ENCODE results near the gene FAM228A.

FAM228A gene

DNA sequence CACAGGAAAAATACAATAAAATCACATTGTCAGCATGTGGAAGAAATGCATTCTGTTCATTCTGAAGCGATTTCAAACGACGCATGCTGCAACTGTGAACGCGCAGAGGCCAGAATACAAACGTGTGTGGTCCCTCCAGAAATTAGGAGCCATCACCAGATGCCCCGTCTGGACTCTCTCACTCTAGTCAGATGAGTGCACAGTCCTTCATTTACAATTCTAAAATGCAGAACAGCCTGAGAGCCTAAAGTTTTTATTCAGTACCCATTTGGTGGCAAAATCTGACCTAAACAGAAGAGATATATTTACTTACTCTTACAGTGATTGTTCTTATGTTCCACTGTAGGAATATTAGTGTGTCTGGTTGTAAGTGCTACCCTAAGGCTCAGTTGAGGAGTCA, 36.6 kb downstream of the FAM228A start:
- H3K27ac ChIP-seq: no peak overlapping the region
- H3K9ac ChIP-seq: no peak overlapping the region
- TF ChIP-seq, protein P1, sequence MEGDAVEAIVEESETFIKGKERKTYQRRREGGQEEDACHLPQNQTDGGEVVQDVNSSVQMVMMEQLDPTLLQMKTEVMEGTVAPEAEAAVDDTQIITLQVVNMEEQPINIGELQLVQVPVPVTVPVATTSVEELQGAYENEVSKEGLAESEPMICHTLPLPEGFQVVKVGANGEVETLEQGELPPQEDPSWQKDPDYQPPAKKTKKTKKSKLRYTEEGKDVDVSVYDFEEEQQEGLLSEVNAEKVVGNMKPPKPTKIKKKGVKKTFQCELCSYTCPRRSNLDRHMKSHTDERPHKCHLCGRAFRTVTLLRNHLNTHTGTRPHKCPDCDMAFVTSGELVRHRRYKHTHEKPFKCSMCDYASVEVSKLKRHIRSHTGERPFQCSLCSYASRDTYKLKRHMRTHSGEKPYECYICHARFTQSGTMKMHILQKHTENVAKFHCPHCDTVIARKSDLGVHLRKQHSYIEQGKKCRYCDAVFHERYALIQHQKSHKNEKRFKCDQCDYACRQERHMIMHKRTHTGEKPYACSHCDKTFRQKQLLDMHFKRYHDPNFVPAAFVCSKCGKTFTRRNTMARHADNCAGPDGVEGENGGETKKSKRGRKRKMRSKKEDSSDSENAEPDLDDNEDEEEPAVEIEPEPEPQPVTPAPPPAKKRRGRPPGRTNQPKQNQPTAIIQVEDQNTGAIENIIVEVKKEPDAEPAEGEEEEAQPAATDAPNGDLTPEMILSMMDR (conservative IDR thresholded peaks at IDR 0.05; ENCODE audit: low read depth, low read length): no peak
- no peaks in the 10 kb centered on the region for H4K20me1 ChIP-seq (ENCODE audit: insufficient read depth)
- no peak overlapping the region for H3K4me2 ChIP-seq
- no peak overlapping the region for H3K4me3 ChIP-seq (IDR thresholded peaks at IDR 0.05; ENCODE audit: insufficient read depth, low read depth, low read length)
- H3K27me3 ChIP-seq (ENCODE audit: insufficient read depth, low read depth): no peaks in the 10 kb centered on the region
- no peaks in the 10 kb centered on the region for H3K79me2 ChIP-seq (ENCODE audit: insufficient read depth, low read depth)
- no peak overlapping the region for H2AFZ ChIP-seq (ENCODE audit: low read depth)
- H3K36me3 ChIP-seq (ENCODE audit: insufficient read depth): 0 out of 2 replicates have a peak, but pooled peaks cover 4% of the 10 kb centered on the region
- no peaks in the 10 kb centered on the region for H3K4me1 ChIP-seq (ENCODE audit: low read depth, poor library complexity, severe bottlenecking)

DNA sequence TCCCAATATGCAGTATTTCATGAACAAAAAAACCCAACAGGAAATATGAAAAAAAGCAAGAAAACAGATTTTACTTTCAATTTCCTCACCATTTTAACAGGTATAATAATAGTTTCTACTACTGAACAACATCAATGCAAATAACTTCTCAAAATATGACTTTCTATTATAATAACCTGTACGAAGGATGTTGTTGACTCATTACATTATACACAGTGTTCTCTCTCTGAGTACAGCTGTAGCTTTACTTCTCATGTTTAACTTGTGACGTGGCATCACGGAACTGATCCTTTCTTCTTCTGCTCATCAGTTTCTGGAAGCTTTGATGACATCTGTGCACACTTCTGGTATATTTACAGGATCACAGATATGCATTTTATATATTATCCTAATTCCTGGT, 40.0 kb downstream of the FAM228A start:
- Histone ChIP-seq H3K27me3 (ENCODE audit: insufficient read depth, low read depth) (no peaks in the 10 kb centered on the region), H3K4me3 (IDR thresholded peaks at IDR 0.05; ENCODE audit: insufficient read depth, low read depth, low read length) (no peak overlapping the region), H3K9ac (no peak overlapping the region), H3K4me1 (ENCODE audit: low read depth, poor library complexity, severe bottlenecking) (no peaks in the 10 kb centered on the region), H3K4me2 (no peak overlapping the region), H3K36me3 (ENCODE audit: insufficient read depth) (0 out of 2 replicates have a peak, but pooled peaks cover 4% of the 10 kb centered on the region), H3K27ac (no peak overlapping the region), H3K79me2 (ENCODE audit: insufficient read depth, low read depth) (no peaks in the 10 kb centered on the region), H4K20me1 (ENCODE audit: insufficient read depth) (no peaks in the 10 kb centered on the region), H2AFZ (ENCODE audit: low read depth) (no peak overlapping the region)
- TF ChIP-seq, protein P1 (conservative IDR thresholded peaks at IDR 0.05; ENCODE audit: low read depth, low read length): no peak

DNA sequence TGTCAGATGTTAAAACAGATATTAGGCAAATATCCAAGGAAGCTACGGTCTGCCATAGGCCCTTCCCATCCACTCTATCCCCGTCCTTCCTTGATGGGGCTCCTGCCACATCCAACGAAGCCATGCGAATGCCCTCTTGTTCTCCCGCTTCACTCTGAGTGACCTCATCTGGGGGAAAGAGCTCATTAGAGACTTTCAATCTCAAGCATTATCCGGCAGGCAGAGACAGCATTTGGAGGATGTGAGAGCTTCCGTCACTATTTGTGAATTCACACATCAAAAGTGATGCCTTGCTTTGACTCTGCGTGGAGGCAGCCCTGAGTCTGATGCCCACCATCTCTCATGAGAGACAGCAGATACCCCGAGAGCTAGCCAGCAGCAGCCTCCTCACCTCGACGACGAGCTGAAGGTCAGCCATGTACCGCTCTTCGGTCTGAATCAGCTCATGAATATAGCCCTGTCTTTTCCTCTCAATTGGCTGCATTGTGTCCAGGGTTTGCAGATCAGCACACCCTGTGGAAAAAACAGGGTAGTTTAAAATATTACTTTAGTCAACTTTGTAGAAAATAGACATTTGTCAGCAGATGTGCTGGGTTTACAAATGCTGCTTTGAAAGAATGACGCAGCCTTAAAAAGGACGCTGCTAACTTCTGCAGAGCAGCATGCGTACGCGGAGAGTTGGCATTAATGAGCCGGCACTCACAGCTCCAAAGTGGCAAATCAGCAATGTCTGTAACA, 45.9 kb downstream of the FAM228A start:
- no peak overlapping the region for H3K4me2 ChIP-seq
- no peak overlapping the region for H3K4me3 ChIP-seq (IDR thresholded peaks at IDR 0.05; ENCODE audit: insufficient read depth, low read depth, low read length)
- no peak overlapping the region for H3K27ac ChIP-seq
- TF ChIP-seq, protein P1 (conservative IDR thresholded peaks at IDR 0.05; ENCODE audit: low read depth, low read length): no peak
- H2AFZ ChIP-seq (ENCODE audit: low read depth): no peak overlapping the region
- no peaks in the 10 kb centered on the region for H3K4me1 ChIP-seq (ENCODE audit: low read depth, poor library complexity, severe bottlenecking)
- H3K27me3 ChIP-seq (ENCODE audit: insufficient read depth, low read depth): no peaks in the 10 kb centered on the region
- 0 out of 2 replicates have a peak, but pooled peaks cover 4% of the 10 kb centered on the region for H3K36me3 ChIP-seq (ENCODE audit: insufficient read depth)
- no peaks in the 10 kb centered on the region for H3K79me2 ChIP-seq (ENCODE audit: insufficient read depth, low read depth)
- no peak overlapping the region for H3K9ac ChIP-seq
- H4K20me1 ChIP-seq (ENCODE audit: insufficient read depth): no peaks in the 10 kb centered on the region

DNA sequence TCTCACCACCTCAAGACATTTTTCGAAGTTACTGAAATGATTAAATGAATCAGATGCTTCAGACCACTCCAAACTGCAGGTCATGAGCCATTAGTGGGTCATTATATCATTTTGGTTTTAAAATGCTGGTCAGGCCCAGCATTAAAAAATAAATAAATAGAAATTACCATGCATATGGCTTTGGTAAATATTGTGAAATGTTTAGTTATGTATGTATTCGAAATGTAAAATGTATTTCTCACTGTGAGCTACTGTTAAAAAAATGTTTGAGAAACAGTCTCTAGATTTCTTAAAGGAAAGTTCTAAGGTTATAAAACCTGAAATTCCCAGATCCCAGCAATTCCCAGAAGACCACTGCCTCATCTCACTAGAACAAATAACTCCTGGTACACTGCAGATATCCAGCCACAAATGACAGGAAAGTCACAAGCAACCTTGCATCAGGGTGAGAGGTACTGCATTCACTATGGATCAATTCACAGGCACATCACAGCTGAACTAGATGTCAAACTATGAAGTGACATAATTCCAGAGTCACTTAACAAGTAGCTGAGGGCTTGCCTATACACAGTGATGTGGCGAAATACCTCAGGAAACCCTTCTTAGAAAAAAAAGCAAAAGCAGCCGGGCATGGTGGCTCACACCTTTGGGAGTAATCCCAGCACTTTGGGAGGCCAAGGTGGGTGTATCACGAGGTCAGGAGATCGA, 46.6 kb downstream of the FAM228A start:
- H3K79me2 ChIP-seq (ENCODE audit: insufficient read depth, low read depth): no peaks in the 10 kb centered on the region
- H4K20me1 ChIP-seq (ENCODE audit: insufficient read depth): no peaks in the 10 kb centered on the region
- H3K36me3 ChIP-seq (ENCODE audit: insufficient read depth): no peaks in the 10 kb centered on the region
- no peak overlapping the region for H3K4me3 ChIP-seq (IDR thresholded peaks at IDR 0.05; ENCODE audit: insufficient read depth, low read depth, low read length)
- TF ChIP-seq, protein P1 (conservative IDR thresholded peaks at IDR 0.05; ENCODE audit: low read depth, low read length): no peak
- no peaks in the 10 kb centered on the region for H3K4me1 ChIP-seq (ENCODE audit: low read depth, poor library complexity, severe bottlenecking)
- H3K4me2 ChIP-seq: no peak overlapping the region
- H3K9ac ChIP-seq: no peak overlapping the region
- no peaks in the 10 kb centered on the region for H3K27me3 ChIP-seq (ENCODE audit: insufficient read depth, low read depth)
- H3K27ac ChIP-seq: no peak overlapping the region
- H2AFZ ChIP-seq (ENCODE audit: low read depth): no peak overlapping the region
